Measurements from ENCODE around the gene PPARG. TPM values are rescaled to one million over a fixed set of nuclear protein-coding genes. Genes with fewer than 3 reads are reported as not detected.

Gene PPARG
- polyA plus RNA-seq, 3 donors: 21.9 to 218 (median 113) TPM

DNA sequence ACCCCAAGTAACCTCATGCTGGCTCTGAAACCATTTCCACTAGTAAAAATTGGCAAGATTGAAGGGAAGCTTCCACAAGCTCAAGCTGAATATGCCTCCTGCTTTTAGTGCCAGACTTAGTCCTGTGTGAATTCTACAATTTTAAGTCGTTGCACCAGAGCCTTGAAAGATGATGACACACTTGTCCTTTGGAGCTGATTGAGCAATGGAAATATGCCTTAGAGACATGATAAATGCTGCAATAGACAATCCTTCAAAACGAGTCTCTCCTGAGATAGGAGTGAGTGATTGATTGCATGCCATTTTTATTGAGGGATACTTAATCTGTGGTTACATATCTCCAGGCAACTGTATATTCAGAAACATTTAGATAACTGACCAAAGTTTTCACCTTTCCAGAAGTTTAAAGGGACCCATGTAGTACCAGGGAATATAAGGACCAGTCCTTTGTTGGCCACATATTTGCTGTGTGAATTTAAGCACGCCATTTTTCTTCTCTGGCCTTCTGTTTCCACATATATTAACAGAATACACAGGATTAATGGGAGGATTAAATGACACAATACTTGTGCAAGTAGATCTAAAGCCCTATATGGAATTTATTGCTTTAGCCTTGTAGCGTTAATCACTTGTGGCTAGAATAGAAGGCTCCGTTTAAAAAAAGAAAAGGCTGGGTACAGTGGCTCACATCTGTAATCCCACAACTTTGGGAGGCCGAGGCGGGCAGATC, 65.1 kb downstream of the PPARG start:
- 52 to 68% (median 59%) methylated on average over 7 of the region's 7 CpGs for WGBS, 3 donors

DNA sequence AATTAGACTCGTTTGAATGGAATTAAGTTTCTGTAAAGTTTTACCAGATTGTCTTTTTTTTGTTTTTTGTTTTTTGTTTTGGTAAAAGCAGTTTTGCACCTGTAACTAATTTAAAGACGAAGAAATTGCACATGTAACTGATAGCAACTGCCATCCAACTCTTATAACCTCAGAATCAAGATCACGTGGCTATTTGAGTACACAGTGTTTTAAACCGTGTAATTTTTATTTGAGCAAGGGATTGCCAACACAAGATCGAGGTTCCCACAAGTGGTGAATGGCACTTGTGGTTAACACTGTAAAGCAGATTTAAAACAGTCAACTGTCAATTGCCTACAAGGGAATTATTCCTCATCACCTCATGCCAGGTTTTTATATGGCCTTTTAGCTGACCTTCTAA, 67.3 kb downstream of the PPARG start:
- WGBS, 3 donors: 47 to 52% (median 52%) methylated on average over 5 of the region's 5 CpGs
- H3K27ac ChIP-seq (ENCODE audit: low read depth, low read length): no peak overlapping the region

More for the DNA sequence above, 65.1 kb downstream of the PPARG start:
- H3K27ac ChIP-seq (ENCODE audit: low read depth, low read length): no peak overlapping the region

DNA sequence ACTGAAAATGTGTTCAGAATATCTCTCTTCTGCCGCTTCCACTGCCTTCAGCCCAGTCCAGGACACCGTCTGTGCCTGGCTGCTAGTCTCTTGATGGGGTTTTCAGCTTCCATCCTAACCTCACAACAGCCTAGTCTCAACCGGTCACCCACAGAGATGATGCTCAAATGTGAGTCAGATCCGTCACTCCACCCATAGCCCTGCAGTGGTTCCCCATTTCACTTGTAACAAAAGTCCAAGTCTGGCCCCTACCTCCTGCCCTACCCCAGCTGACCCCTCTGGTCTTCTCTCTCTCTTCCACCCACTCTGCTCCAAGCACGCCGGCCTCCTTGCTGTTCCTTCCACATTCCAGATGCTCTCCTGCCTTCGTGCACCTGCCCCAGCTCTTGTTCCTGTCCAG, 68.1 kb downstream of the PPARG start:
- WGBS, 3 donors: 82 to 91% (median 87%) methylated on average over 7 of the region's 7 CpGs
- H3K27ac ChIP-seq (ENCODE audit: low read depth, low read length): no peak overlapping the region

DNA sequence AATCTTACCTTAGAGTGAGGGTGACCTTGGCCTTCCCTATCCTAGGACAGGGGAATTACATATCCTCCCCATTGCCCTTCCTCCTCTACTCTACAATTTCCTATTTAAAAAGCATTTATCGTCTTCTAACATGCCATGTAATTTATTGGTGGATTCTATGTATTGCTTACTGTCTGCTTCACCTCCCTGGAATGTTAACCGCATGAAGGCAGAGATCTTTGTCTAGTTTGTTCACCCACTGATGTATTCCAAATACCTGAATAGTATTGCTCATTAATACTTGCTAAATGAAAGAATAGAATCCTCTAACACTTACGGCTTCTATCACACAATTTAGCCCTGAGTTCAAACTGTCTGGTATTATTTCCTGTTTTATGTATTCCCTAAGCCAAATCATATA, 68.6 kb downstream of the PPARG start:
- WGBS, 3 donors: 75 to 86% (median 81%) methylated on average over 3 of the region's 3 CpGs
- H3K27ac ChIP-seq (ENCODE audit: low read depth, low read length): no peak overlapping the region

DNA sequence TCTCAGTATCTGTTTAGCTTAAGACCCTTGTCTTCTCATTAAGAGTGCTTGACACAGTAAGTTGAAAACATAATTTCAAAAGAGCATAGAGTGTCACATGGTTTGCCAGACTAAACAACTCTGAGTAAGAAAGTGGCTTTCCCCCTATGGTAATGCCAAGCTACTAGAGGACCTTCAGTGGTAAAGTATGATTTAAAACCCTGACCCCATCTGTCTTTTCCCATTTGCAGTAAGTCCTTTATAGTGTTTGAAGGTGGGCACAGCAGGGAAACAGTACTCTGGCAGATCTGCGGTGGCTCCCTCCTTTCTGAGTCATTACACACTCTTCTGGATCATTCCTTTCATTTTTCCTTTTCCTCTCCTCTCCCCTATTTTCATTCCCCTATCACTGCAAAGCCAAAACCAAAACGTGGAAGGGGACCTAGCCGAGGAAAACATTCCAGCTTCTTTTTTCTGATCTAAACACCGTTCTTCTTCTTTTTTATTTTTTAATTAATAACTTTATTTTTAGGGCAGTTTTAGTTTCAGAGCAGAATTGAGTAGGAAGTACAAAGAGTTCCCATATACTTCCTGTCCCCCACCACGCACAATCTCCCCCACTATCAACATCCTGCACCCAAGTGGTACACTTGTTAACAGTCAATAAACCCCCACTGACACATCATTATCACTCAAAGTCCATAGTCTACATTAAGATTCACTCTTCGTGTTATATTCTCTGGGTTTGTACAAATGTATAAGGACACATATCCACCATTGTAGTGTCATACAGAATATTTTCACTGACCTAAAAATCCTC, 74.7 kb downstream of the PPARG start:
- H3K27ac ChIP-seq (ENCODE audit: low read depth, low read length): no peak overlapping the region
- WGBS, 3 donors: 35 to 51% (median 38%) methylated on average over 6 of the region's 6 CpGs

DNA sequence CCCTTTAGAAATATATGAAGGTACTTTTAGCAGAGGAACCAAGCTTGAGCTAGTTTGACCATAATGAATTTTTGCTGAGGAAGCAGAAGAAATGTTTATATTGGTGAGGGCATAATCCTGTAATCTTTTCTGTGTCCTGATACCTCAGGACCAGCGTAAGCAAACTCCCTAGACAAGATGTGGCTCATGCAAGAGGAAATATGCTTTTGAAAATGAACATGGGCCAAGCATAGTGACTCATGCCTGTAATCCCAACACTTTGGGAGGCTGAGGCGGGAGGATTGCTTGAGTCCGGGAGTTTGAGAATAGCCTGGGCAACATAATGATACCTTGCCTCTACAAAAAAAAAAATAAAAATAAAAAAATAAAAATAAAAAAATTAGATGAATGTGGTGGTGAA, 78.5 kb downstream of the PPARG start:
- 77 to 83% (median 81%) methylated on average over 3 of the region's 3 CpGs for WGBS, 3 donors
- no peak overlapping the region for H3K27ac ChIP-seq (ENCODE audit: low read depth, low read length)

DNA sequence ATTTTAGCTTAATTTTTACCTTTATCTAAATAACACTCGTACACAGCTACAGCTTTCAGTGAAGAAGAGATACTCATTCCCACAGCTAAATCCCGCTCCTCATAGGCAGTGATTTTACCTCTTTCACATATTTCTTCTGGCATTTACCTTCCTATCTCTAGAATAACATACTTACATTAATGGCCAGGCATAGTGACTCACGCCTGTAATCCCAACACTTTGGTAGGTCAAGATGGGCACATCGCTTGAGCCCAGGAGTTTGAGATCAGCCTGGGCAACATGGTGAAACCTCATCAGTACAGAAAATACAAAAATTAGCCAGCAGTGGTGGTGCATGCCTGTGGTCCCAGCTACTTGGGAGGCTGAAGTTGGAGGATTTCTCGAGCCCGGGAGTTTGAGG, 80.2 kb downstream of the PPARG start:
- 84 to 97% (median 94%) methylated on average over 6 of the region's 6 CpGs for WGBS, 3 donors

DNA sequence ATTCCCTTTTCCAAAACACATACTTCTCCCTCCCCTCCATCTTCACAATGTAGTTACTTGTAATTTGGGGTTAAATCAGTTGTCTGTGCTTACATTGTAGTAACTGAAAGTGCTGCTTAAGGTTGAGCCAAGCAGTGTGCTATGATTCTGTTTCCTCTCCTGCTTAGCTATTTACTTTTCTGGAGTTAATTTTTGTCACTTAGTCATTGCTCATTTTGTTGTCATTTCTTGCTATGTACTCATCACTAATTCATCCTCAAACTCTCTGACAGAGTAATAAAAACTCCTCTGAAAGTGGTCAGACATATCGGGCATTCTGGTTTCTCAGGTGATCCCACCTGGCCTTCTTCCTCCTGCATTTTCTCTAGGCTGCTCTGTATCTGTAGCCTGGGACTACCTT, 80.7 kb downstream of the PPARG start:
- H3K27ac ChIP-seq (ENCODE audit: low read depth, low read length): no peak overlapping the region
- 70 to 92% (median 77%) methylated on average over 1 of the region's 1 CpG for WGBS, 3 donors

More for the DNA sequence above, 80.2 kb downstream of the PPARG start:
- no peak overlapping the region for H3K27ac ChIP-seq (ENCODE audit: low read depth, low read length)

DNA sequence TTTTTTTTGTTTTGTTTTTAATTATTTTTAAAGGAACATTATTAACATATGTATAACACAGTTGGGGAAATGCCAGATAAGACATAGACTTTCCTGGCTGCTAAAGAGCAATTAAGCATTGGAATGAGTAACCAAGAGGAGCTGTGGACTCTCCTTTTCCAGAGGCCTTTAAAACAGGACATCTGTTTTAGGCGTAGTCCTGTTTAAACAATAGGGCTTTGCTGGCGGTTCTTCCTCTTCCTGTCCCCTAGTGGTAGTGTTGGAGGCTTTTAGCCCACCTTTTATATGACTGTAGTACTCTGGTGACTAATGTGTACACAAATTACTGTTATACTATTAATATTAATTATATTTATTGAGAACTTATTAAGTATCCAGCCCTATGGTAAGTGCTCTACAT, 81.9 kb downstream of the PPARG start:
- 37 to 43% (median 40%) methylated on average over 2 of the region's 2 CpGs for WGBS, 3 donors
- H3K27ac ChIP-seq (ENCODE audit: low read depth, low read length): no peak overlapping the region

DNA sequence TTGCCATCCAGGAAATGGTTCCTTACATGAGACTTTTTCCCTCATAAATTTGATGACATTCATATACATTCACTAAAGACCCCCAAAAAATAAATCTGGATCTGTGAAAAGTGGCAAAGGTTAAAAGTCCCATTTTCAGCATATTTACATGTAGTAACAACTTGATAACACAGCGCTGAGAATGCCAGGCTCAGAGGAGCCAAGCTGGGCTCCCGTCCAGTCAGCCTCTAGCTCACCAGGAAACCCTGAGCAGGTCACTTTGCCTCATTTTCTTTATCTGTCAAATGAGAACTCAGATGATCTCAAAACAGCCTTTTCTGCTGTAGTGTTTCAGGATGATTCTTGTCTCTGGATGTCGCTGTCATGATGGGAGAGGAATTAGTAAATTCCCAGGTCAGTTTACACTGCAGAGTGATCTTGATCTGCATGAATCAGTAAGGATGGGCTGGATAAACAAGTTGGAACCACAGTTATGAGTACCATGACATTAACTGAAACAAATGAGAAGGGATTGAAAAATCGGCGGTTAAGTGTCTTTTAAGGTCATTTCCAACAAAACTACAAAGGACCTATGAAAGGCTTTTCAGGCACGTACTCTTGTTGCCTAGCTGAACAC, 82.8 kb downstream of the PPARG start:
- WGBS, 3 donors: 56 to 67% (median 59%) methylated on average over 6 of the region's 6 CpGs
- H3K27ac ChIP-seq (ENCODE audit: low read depth, low read length): no peak overlapping the region

DNA sequence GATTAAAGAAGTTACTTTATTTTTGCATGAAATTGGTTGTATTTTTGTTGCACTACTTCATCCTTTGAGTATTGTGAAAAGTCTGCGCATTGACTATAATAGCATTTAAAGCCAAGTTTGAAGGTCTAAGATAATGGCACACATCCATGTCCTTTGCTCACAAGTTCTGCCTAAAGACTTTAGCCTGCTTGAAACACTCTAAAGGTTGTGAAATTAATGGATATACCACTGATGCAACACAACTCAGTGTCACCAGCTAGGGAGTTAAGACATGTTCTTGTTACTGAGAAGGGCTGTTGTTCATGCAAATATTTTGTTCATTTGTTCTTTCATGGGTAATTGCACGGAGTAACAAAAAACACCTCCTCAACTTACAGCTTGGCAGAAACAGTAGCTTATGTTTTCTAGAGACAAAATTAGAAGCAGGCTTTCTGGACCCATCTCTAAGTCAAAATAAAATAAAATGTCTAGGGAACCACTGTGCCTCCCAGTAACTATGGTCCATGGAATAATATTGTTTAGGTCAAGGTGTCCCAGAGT, 83.9 kb downstream of the PPARG start:
- H3K27ac ChIP-seq (ENCODE audit: low read depth, low read length): no peak overlapping the region
- WGBS, 3 donors: 73 to 88% (median 84%) methylated on average over 2 of the region's 2 CpGs

DNA sequence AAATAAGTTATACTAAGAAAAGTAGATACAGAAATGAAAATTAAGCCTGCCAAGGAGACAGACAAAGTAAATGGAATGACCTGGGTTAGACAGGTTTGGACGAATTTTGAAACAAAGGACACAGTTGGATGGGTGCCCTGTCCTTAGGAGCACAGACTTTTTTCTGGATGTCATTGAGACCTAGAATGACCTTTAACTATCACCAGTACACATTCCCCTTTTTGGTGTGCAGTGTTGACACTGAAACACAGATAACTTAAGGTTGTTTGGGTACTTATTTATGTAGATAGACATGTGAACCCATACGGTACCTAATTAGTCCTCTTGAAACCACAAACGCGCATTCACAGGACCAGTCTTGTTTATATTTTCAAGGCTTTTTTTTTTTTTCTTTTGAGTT, 86.7 kb downstream of the PPARG start:
- WGBS, 3 donors: 59 to 76% (median 73%) methylated on average over 4 of the region's 4 CpGs

DNA sequence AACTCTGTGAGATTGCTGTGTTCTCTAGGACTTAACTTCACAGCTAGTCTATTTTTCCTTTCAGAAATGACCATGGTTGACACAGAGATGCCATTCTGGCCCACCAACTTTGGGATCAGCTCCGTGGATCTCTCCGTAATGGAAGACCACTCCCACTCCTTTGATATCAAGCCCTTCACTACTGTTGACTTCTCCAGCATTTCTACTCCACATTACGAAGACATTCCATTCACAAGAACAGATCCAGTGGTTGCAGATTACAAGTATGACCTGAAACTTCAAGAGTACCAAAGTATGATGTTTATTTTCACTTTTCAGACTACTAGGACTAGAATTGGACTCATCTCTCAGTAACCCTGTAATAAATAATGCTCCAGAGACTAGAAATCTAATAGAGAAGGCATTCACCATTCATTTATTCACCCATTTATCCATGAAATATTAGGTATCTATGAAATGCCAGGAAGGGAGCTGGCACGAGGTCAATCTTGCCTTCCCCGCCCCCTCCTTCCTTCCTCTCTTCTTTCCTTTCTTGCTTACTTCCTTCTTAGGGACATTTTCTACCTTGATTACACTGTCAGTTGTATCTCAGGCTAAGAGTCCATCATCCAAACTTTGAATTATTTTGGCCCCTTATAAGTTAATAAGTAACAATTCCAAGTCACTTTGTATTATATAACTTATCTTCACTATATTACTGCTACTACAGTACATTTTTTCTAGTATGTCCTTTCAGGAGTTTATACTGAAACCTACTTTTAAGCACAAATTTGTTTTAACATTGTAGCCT, 91.0 kb downstream of the PPARG start:
- 73 to 77% (median 75%) methylated on average over 5 of the region's 5 CpGs for WGBS, 3 donors
- H3K27ac ChIP-seq (ENCODE audit: low read depth, low read length): no peak overlapping the region

More for the DNA sequence above, 86.7 kb downstream of the PPARG start:
- no peak overlapping the region for H3K27ac ChIP-seq (ENCODE audit: low read depth, low read length)

DNA sequence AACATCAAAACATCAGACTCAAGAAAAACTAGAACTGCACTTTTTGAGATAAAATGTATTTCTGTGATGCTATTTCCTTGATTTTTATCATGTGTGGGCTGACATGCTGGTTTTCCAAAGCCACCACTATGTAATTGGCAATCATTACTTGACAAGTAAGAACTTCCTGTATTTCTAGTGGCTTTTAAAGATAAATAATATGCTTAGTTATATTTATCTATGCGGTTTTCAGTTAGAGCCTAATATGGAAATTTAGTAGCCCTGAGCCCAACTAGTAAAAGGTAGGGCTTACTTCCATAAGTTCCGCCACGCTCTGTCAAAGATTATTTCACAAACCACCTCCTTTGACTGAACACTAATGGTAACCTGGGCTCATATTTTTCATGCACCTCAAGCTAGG, 91.6 kb downstream of the PPARG start:
- 57 to 84% (median 65%) methylated on average over 3 of the region's 3 CpGs for WGBS, 3 donors
- H3K27ac ChIP-seq (ENCODE audit: low read depth, low read length): no peak overlapping the region

DNA sequence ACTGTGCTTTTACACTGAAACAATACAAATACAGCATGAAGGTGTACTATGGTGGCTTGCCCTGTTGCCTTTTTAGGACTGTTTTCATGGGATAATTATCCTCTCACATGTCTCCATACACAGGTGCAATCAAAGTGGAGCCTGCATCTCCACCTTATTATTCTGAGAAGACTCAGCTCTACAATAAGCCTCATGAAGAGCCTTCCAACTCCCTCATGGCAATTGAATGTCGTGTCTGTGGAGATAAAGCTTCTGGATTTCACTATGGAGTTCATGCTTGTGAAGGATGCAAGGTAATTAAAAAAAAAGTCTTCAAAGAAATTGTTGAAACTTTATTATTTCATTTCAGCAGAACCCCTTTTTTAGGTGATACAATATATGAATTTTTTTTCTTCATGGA, 92.3 kb downstream of the PPARG start:
- WGBS, 3 donors: 62 to 93% (median 83%) methylated on average over 1 of the region's 1 CpG
- H3K27ac ChIP-seq (ENCODE audit: low read depth, low read length): no peak overlapping the region

DNA sequence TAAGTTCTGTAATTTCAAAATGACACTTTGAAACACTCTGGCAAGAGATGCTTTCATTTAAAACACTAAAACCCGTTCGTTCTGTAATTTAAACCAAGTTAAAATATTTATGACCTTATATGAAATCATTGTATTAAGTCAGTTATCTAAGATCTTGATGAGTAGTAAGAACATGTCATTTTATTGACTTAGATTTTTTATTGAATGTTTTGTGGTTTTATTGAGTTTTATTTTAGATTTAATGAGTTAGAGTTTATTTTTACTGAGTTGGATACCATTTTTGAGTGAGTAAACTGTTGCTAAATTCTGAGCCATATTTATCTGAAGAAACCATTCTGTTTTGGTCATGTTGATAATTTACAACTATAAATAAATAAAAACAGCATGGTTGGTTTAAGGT, 94.3 kb downstream of the PPARG start:
- WGBS, 3 donors: 83 to 90% (median 84%) methylated on average over 2 of the region's 2 CpGs
- H3K27ac ChIP-seq (ENCODE audit: low read depth, low read length): no peak overlapping the region

DNA sequence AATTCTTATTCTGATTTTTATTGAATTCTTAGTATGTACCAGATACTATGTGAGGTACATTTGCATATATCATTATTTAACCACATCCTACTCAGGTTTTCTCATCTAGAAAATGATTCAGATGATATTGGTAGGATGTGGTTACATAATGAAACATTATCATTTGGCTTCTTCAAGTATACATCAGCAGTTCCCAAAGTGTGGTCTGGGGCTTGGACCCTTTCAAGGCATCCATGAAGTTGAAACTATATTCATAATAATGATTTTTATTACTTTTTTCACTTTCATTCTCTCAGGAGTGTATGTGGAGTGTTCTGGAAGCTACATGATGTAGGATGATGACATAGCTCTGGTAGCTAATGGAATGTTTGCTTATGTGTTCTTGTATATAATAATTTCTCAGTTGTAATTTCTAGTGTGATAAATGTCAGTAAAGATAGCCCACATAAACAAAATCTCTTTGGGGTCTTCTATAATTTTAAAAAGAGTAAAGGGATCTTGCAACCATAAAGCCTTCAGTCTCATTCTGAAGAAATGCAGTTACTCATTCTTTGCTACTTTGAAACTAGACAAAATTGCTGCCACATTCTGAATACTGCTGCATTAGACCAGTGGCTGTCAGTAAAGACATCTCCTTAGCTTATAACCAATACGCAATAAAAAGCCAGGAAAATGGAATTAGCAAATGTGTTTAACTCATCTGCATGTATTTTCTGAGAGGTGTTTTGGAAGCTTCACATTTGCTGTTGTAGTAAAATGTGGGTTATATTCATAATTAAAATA, 95.8 kb downstream of the PPARG start:
- 78 to 93% (median 89%) methylated on average over 1 of the region's 1 CpG for WGBS, 3 donors
- H3K27ac ChIP-seq (ENCODE audit: low read depth, low read length): no peak overlapping the region
